Measurements from ENCODE around the gene EHMT1. TPM values are rescaled to one million over a fixed set of nuclear protein-coding genes. Genes with fewer than 3 reads are reported as not detected.

EHMT1 gene
- total RNA-seq, 5 donors from 2014 or later (not counting 1 experiment from before 2014, with no cell fraction given), result 113 to 124 (median 121) TPM

GRCh38 chr9:137802021-137802420 is 183.2 kb downstream of the EHMT1 start:
- peaks cover 8 to 15% (median 9%) of the 10 kb centered on the region in 3 donors for H3K4me1 Mint-ChIP-seq
- H3K27ac ChIP-seq (ENCODE audit: low read length), result no peak overlapping the region
- peaks cover 70% of the 10 kb centered on the region for H3K36me3 Mint-ChIP-seq
- no peaks in the 10 kb centered on the region for H3K9me3 ChIP-seq
- CTCF ChIA-PET, result no interaction called here
- 98% methylated on average over 4 of the region's 4 CpGs for WGBS (ENCODE audit: insufficient coverage)
- H3K27ac Mint-ChIP-seq, result no peak overlapping the region
- no peaks in the 10 kb centered on the region for H3K4me1 ChIP-seq (ENCODE audit: control insufficient read depth in 1 of 2, extremely low read depth in 1 of 2, insufficient read depth in 2 of 2, low read length in 2 of 2)
- no peaks in the 10 kb centered on the region for H3K27me3 ChIP-seq (replicated peaks in 1 of 2; ENCODE audit: control insufficient read depth in 2 of 2, extremely low read depth in 1 of 2, insufficient read depth in 2 of 2, low read length in 1 of 2)
- H3K4me3 ChIP-seq (ENCODE audit: control insufficient read depth in 1 of 2, extremely low read depth in 1 of 2, low read length in 1 of 2), result no peak overlapping the region
- no peak overlapping the region for H3K4me3 Mint-ChIP-seq
- H3K9me3 Mint-ChIP-seq, result no peaks in the 10 kb centered on the region
- peaks cover 22 to 59% of the 10 kb centered on the region in 2 donors for H3K36me3 ChIP-seq (ENCODE audit: control insufficient read depth in 2 of 2, extremely low read depth in 1 of 2, insufficient read depth in 1 of 2, low read length in 1 of 2)
- POLR2A ChIA-PET, result no interaction called here
- DNase-seq, result no peak
- ATAC-seq (replicated peaks in 1 of 4), result no peak
- H3K27me3 Mint-ChIP-seq, result no peaks in the 10 kb centered on the region

DNA sequence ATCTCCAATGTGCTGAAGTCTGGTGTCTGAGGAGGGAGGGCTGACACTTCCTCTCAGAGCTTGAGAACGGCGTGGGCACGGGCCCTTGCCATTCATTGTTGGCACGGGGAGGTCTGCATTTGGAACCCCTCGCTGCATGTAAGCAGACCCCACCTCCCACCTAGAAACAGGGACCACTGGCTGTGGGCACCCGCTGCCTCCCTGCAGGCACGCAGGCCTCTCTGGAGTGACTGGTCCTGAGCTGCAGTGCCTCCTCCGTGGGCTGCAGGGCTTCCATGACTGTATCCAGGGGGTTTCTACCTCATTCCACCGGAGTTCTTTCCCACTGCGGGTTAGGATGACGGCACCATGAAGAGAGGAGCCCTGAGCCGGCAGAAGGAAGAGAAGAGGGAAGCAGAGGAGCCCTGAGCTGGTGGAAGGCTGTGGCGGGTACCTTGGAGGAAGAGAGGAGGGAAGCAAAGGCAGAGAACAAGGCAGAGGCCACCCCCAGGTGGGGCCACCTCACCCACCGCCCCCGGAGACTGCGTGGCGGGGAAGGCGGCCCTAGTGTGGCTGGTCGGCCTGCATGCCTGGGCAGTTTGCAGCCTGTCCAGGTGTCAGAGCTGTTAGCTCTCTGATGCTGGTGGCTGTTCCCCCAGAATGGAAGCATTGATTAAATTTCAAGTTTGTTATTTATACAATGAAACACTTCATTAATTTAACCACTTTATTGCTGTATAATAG is 183.9 kb downstream of the EHMT1 start:
- Histone ChIP-seq H3K4me3 (ENCODE audit: control insufficient read depth in 1 of 2, extremely low read depth in 1 of 2, low read length in 1 of 2) (no peak overlapping the region), H3K36me3 (ENCODE audit: control insufficient read depth in 2 of 2, extremely low read depth in 1 of 2, insufficient read depth in 1 of 2, low read length in 1 of 2) (peaks cover 16 to 53% of the 10 kb centered on the region in 2 donors), H3K27ac (ENCODE audit: low read length) (no peak overlapping the region), H3K9me3 (no peaks in the 10 kb centered on the region), H3K4me1 (ENCODE audit: control insufficient read depth in 1 of 2, extremely low read depth in 1 of 2, insufficient read depth in 2 of 2, low read length in 2 of 2) (peaks cover 0 to 4% of the 10 kb centered on the region in 2 experiments), H3K27me3 (replicated peaks in 1 of 2; ENCODE audit: control insufficient read depth in 2 of 2, extremely low read depth in 1 of 2, insufficient read depth in 2 of 2, low read length in 1 of 2) (no peaks in the 10 kb centered on the region)
- WGBS (ENCODE audit: insufficient coverage), result 97% methylated on average over 11 of the region's 19 CpGs
- Mint-ChIP-seq H3K9me3 (no peaks in the 10 kb centered on the region), H3K27ac (no peak overlapping the region), H3K36me3 (peaks cover 63% of the 10 kb centered on the region), H3K4me1 (peaks cover 12 to 19% (median 14%) of the 10 kb centered on the region in 3 donors), H3K4me3 (no peak overlapping the region), H3K27me3 (no peaks in the 10 kb centered on the region)
- no peak for DNase-seq
- CTCF ChIA-PET, result no interaction called here
- POLR2A ChIA-PET, result no interaction called here
- no peak for ATAC-seq (replicated peaks in 1 of 4)

GRCh38 chr9:137804908-137805630 is 186.3 kb downstream of the EHMT1 start:
- H3K4me3 Mint-ChIP-seq, result no peak overlapping the region
- 98% methylated on average over 13 of the region's 14 CpGs for WGBS (ENCODE audit: insufficient coverage)

GRCh38 chr9:137807721-137808703 is 189.2 kb downstream of the EHMT1 start:
- 73% methylated on average over 14 of the region's 22 CpGs for WGBS (ENCODE audit: insufficient coverage)
- CTCF ChIA-PET, result no interaction called here
- H3K4me1 Mint-ChIP-seq, result peaks cover 15 to 25% (median 21%) of the 10 kb centered on the region in 3 donors
- Histone ChIP-seq H3K27me3 (replicated peaks in 1 of 2; ENCODE audit: control insufficient read depth in 2 of 2, extremely low read depth in 1 of 2, insufficient read depth in 2 of 2, low read length in 1 of 2) (no peaks in the 10 kb centered on the region), H3K27ac (ENCODE audit: low read length) (no peak overlapping the region), H3K36me3 (ENCODE audit: control insufficient read depth in 2 of 2, extremely low read depth in 1 of 2, insufficient read depth in 1 of 2, low read length in 1 of 2) (peaks cover 12 to 43% of the 10 kb centered on the region in 2 donors), H3K9me3 (no peaks in the 10 kb centered on the region), H3K4me1 (ENCODE audit: control insufficient read depth in 1 of 2, extremely low read depth in 1 of 2, insufficient read depth in 2 of 2, low read length in 2 of 2) (peaks cover 2 to 10% of the 10 kb centered on the region in 2 experiments), H3K4me3 (ENCODE audit: control insufficient read depth in 1 of 2, extremely low read depth in 1 of 2, low read length in 1 of 2) (no peak overlapping the region)
- no peaks in the 10 kb centered on the region for H3K9me3 Mint-ChIP-seq
- DNase-seq (peak in 13 of 35 experiments; percentile 4 to 19 (median 10)), ATAC-seq (replicated peaks in 1 of 4) (peak in 3 of 4 experiments; percentile 60 to 70 (median 70))
- H3K27ac Mint-ChIP-seq, result peak overlapping the region; percentile 43 to 71
- peaks cover 33% of the 10 kb centered on the region for H3K36me3 Mint-ChIP-seq
- POLR2A ChIA-PET, result no interaction called here
- no peaks in the 10 kb centered on the region for H3K27me3 Mint-ChIP-seq
- no peak overlapping the region for H3K4me3 Mint-ChIP-seq

More at GRCh38 chr9:137804908-137805630, 186.3 kb downstream of the EHMT1 start:
- Mint-ChIP-seq H3K4me1 (peaks cover 15 to 25% (median 21%) of the 10 kb centered on the region in 3 donors), H3K27me3 (no peaks in the 10 kb centered on the region), H3K36me3 (peaks cover 48% of the 10 kb centered on the region), H3K9me3 (no peaks in the 10 kb centered on the region), H3K27ac (no peak overlapping the region)
- Histone ChIP-seq H3K27ac (ENCODE audit: low read length) (no peak overlapping the region), H3K36me3 (ENCODE audit: control insufficient read depth in 2 of 2, extremely low read depth in 1 of 2, insufficient read depth in 1 of 2, low read length in 1 of 2) (peaks cover 16 to 47% of the 10 kb centered on the region in 2 donors), H3K27me3 (replicated peaks in 1 of 2; ENCODE audit: control insufficient read depth in 2 of 2, extremely low read depth in 1 of 2, insufficient read depth in 2 of 2, low read length in 1 of 2) (no peaks in the 10 kb centered on the region), H3K9me3 (no peaks in the 10 kb centered on the region), H3K4me1 (ENCODE audit: control insufficient read depth in 1 of 2, extremely low read depth in 1 of 2, insufficient read depth in 2 of 2, low read length in 2 of 2) (peaks cover 2 to 10% of the 10 kb centered on the region in 2 experiments), H3K4me3 (ENCODE audit: control insufficient read depth in 1 of 2, extremely low read depth in 1 of 2, low read length in 1 of 2) (no peak overlapping the region)
- CTCF ChIA-PET, result no interaction called here
- POLR2A ChIA-PET, result no interaction called here
- DNase-seq (no peak), ATAC-seq (replicated peaks in 1 of 4) (no peak)

- Mint-ChIP-seq H3K4me1 (peaks cover 15 to 25% (median 21%) of the 10 kb centered on the region in 3 donors), H3K27ac (no peak overlapping the region), H3K27me3 (no peaks in the 10 kb centered on the region), H3K9me3 (no peaks in the 10 kb centered on the region), H3K36me3 (peaks cover 23% of the 10 kb centered on the region), H3K4me3 (no peak overlapping the region)
- no peaks in the 10 kb centered on the region for H3K9me3 ChIP-seq
- H3K4me1 ChIP-seq (ENCODE audit: control insufficient read depth in 1 of 2, extremely low read depth in 1 of 2, insufficient read depth in 2 of 2, low read length in 2 of 2), result peaks cover 2 to 10% of the 10 kb centered on the region in 2 experiments
- H3K27ac ChIP-seq (ENCODE audit: low read length), result no peak overlapping the region
- H3K27me3 ChIP-seq (replicated peaks in 1 of 2; ENCODE audit: control insufficient read depth in 2 of 2, extremely low read depth in 1 of 2, insufficient read depth in 2 of 2, low read length in 1 of 2), result no peaks in the 10 kb centered on the region
- peaks cover 19 to 43% of the 10 kb centered on the region in 2 donors for H3K36me3 ChIP-seq (ENCODE audit: control insufficient read depth in 2 of 2, extremely low read depth in 1 of 2, insufficient read depth in 1 of 2, low read length in 1 of 2)
- CTCF ChIA-PET, result no interaction called here
- ATAC-seq (replicated peaks in 1 of 4) (no peak), DNase-seq (no peak)
- WGBS (ENCODE audit: insufficient coverage), result 97% methylated on average over 20 of the region's 23 CpGs
- POLR2A ChIA-PET, result no interaction called here
- no peak overlapping the region for H3K4me3 ChIP-seq (ENCODE audit: control insufficient read depth in 1 of 2, extremely low read depth in 1 of 2, low read length in 1 of 2)
Observed at GRCh38 chr9:137809040-137809576, 190.3 kb downstream of the EHMT1 start.

All from T-cell (primary cell).